K562 (cell line): ENCODE measurements around the gene LZTR1. TPM values are rescaled to one million over a fixed set of nuclear protein-coding genes. Genes with fewer than 3 reads are reported as not detected.
A peak's percentile ranks its signal among the peaks of the same experiment; 100 is the strongest.

ENCODE experiments used
- ARID1B ChIP-seq: fragments of 450-650 bp; IDR thresholded peaks from 2 replicates; pipeline ENCODE4 v1.6.1; 2016; ENCODE audit warnings: antibody characterized with exemption, mild to moderate bottlenecking, inconsistent platforms
- BCOR ChIP-seq: fragments of 450-650 bp; IDR thresholded peaks from 2 replicates; pipeline ENCODE4 v1.6.1; 2016
- CCAR2 ChIP-seq: fragments of 200-400 bp; formaldehyde crosslinking; IDR thresholded peaks from 2 replicates; pipeline ENCODE4 v1.6.1; 2017; ENCODE audit warnings: mild to moderate bottlenecking, low read depth, low read length
- DEAF1 ChIP-seq: fragments of 450-650 bp; formaldehyde crosslinking; IDR thresholded peaks from 2 replicates; pipeline ENCODE4 v1.4.0; 2020; ENCODE audit warnings: mild to moderate bottlenecking, moderate library complexity
- E2F6 ChIP-seq, 2 experiments: IDR thresholded peaks; 2 replicates each; pipeline ENCODE4 v1.6.1; 2011; ENCODE audit warnings: borderline replicate concordance in 1 of 2, control low read depth in 1 of 2, low read depth in 1 of 2, low read length in 1 of 2, mild to moderate bottlenecking in 1 of 2, mixed read lengths in 1 of 2, moderate library complexity in 1 of 2; ENCODE audit not compliant: insufficient read depth in 1 of 2, insufficient read length in 1 of 2, poor library complexity in 1 of 2, severe bottlenecking in 1 of 2; ENCODE audit errors: extremely low read depth in 1 of 2
- FOXP1 ChIP-seq: sonication (generic); formaldehyde crosslinking; IDR thresholded peaks from 2 replicates; pipeline ENCODE4 v1.8.0; 2022; ENCODE audit warnings: mild to moderate bottlenecking, missing genetic modification reagents
- GATAD2B ChIP-seq: fragments of 450-650 bp; IDR thresholded peaks from 2 replicates; pipeline ENCODE4 v1.6.1; 2017; ENCODE audit warnings: mild to moderate bottlenecking, borderline replicate concordance
- IRF1 ChIP-seq: sonication (generic); formaldehyde crosslinking; IDR thresholded peaks from 2 replicates; pipeline ENCODE4 v1.8.0; 2022; ENCODE audit warnings: missing genetic modification reagents, mild to moderate bottlenecking, borderline replicate concordance
- IRF9 ChIP-seq: fragments of 450-650 bp; IDR thresholded peaks from 2 replicates; pipeline ENCODE4 v1.6.1; 2016; ENCODE audit warnings: missing biosample characterization, missing genetic modification characterization
- NR3C1 ChIP-seq: sonication (generic); formaldehyde crosslinking; IDR thresholded peaks from 2 replicates; pipeline ENCODE4 v1.8.1; 2022; ENCODE audit warnings: missing genetic modification reagents
- POLR3G ChIP-seq: IDR thresholded peaks from 2 replicates; pipeline ENCODE4 v1.6.1; 2011; ENCODE audit not compliant: insufficient read length, insufficient replicate concordance; ENCODE audit errors: extremely low read depth
- RBM17 ChIP-seq: fragments of 200-400 bp; formaldehyde crosslinking; IDR thresholded peaks from 2 replicates; pipeline ENCODE4 v1.6.1; 2017; ENCODE audit warnings: low read depth, mild to moderate bottlenecking, low read length, borderline replicate concordance
- TBL1XR1 ChIP-seq, 2 experiments: IDR thresholded peaks; 2 replicates each; pipeline ENCODE4 v1.6.1; 2012; ENCODE audit warnings: improper control_type of control experiment in 2 of 2, low read length in 2 of 2, mild to moderate bottlenecking in 1 of 2
- TBP ChIP-seq: optimal IDR thresholded peaks from 2 replicates; pipeline ENCODE3; 2011; ENCODE audit warnings: low read depth, low read length, improper control_type of control experiment
- polyA plus RNA-seq, 8 experiments: library from polyadenylated mRNA; depleted of rRNA in 4 of 8; stranded (reverse) in 5 of 8; unstranded in 3 of 8; fragments of >200 nt; fragmentation: Nextera tagmentation in 2 of 8; fragmentation: Illumina TruSeq in 1 of 8; extraction: Ambion mirVana in 2 of 8; extraction: Trizol in 1 of 8; gene quantifications; 2 replicates each; pipeline versions ENCODE4 v1.2.1 to v1.2.3, GENCODE V29; 2011 to 2014; ENCODE audit warnings: inconsistent platforms in 1 of 8, missing spikeins in 1 of 8
- total RNA-seq, 7 experiments: library from RNA; depleted of rRNA in 6 of 7; stranded (reverse); fragments of >200 nt in 6 of 7; fragmentation: Illumina TruSeq in 2 of 7; extraction: Trizol in 2 of 7; gene quantifications; 2 replicates each; pipeline versions ENCODE4 v1.2.1 to v1.2.3, GENCODE V29; 2011 to 2021; ENCODE audit warnings: low replicate concordance in 1 of 7
- TF ChIP-seq, protein P1 (sequence below): fragments of 450-650 bp; formaldehyde crosslinking; IDR thresholded peaks from 2 replicates; pipeline ENCODE4 v1.4.0; 2022; ENCODE audit warnings: missing genetic modification characterization
- TF ChIP-seq, protein P2 (sequence below): fragments of 250-450 bp; sonication (Bioruptor Pico); IDR thresholded peaks from 2 replicates; pipeline ENCODE4 v1.4.0; 2020; ENCODE audit warnings: mild to moderate bottlenecking, moderate library complexity
- TF ChIP-seq, protein P3 (sequence below): IDR thresholded peaks from 2 replicates; pipeline ENCODE4 v1.6.1; 2016; ENCODE audit warnings: missing genetic modification characterization, missing compliant biosample characterization

The LZTR1 gene
- total and polyA plus RNA-seq, 9 of the 15 experiments (the other 6 are each of a cell fraction or from before 2014, with no cell fraction given): 2.2 to 135 (median 63.0) TPM

DNA sequence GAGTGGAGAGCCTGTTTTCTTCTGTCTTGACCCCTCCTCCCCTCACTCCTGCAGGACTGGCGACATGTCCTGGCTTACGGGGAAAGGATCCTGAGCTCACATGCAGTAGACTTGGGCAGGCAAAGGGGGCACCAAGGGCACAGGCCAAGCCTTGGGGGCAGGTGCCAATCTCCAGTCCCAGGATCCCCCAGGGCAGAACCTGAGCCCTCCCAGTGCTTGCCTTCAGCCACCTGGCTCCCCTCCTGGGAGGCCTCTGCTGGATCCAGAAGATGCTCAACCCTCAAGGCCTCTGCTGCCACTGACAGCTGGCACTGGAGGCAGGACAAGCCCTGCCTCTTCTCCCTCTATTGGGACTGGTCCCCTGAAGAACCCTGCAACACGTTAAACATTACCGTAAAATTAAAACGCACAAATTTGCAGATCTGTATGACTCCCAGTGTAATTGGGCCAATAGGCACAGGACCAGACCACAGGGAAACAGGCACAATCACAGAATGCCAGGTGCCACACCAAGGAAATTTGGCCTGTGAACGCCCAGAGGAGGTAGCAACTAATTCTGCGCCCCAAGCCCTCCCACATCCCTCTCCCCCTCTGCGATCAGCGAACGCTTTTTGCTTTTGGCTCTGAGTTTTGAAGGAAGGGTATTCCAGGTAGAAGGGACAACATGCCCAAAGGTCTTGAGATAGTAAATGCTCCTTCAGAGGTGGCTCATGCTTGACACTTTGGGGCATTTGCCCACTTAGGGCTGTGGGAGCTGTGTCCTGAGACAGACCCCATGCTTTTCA, 967 bp upstream of the LZTR1 start (continued):
- TF ChIP-seq, protein P1, sequence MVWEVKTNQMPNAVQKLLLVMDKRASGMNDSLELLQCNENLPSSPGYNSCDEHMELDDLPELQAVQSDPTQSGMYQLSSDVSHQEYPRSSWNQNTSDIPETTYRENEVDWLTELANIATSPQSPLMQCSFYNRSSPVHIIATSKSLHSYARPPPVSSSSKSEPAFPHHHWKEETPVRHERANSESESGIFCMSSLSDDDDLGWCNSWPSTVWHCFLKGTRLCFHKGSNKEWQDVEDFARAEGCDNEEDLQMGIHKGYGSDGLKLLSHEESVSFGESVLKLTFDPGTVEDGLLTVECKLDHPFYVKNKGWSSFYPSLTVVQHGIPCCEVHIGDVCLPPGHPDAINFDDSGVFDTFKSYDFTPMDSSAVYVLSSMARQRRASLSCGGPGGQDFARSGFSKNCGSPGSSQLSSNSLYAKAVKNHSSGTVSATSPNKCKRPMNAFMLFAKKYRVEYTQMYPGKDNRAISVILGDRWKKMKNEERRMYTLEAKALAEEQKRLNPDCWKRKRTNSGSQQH (CRISPR knock-in tag): no peak
- TF ChIP-seq BCOR: no peak
- no peak for TF ChIP-seq GATAD2B
- no peak for TF ChIP-seq TBL1XR1 (IDR thresholded peaks at IDR 0.05; ENCODE audit: low read length in 2 of 2)
- no peak for TF ChIP-seq CCAR2
- no peak for TF ChIP-seq RBM17
- no peak for TF ChIP-seq NR3C1 (CRISPR knock-in tag)
- TF ChIP-seq ARID1B: no peak
- TF ChIP-seq IRF9 (tag): no peak
- no peak for TF ChIP-seq FOXP1
- TF ChIP-seq, protein P2, sequence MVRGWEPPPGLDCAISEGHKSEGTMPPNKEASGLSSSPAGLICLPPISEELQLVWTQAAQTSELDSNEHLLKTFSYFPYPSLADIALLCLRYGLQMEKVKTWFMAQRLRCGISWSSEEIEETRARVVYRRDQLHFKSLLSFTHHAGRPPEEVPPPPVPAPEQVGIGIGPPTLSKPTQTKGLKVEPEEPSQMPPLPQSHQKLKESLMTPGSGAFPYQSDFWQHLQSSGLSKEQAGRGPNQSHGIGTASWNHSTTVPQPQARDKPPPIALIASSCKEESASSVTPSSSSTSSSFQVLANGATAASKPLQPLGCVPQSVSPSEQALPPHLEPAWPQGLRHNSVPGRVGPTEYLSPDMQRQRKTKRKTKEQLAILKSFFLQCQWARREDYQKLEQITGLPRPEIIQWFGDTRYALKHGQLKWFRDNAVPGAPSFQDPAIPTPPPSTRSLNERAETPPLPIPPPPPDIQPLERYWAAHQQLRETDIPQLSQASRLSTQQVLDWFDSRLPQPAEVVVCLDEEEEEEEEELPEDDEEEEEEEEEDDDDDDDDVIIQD (CRISPR knock-in tag): 0 out of 2 replicates have a peak, but pooled peaks have one; percentile 19
- TF ChIP-seq, protein P3, sequence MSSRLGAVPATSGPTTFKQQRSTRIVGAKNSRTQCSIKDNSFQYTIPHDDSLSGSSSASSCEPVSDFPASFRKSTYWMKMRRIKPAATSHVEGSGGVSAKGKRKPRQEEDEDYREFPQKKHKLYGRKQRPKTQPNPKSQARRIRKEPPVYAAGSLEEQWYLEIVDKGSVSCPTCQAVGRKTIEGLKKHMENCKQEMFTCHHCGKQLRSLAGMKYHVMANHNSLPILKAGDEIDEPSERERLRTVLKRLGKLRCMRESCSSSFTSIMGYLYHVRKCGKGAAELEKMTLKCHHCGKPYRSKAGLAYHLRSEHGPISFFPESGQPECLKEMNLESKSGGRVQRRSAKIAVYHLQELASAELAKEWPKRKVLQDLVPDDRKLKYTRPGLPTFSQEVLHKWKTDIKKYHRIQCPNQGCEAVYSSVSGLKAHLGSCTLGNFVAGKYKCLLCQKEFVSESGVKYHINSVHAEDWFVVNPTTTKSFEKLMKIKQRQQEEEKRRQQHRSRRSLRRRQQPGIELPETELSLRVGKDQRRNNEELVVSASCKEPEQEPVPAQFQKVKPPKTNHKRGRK (tag): no peak
- TF ChIP-seq E2F6 (IDR thresholded peaks at IDR 0.05; ENCODE audit: borderline replicate concordance in 1 of 2, extremely low read depth in 1 of 2, insufficient read depth in 1 of 2, insufficient read length in 1 of 2, low read depth in 1 of 2, low read length in 1 of 2, poor library complexity in 1 of 2, severe bottlenecking in 1 of 2): no peak
- TF ChIP-seq TBP: no peak
- no peak for TF ChIP-seq DEAF1
- no peak for TF ChIP-seq IRF1 (CRISPR knock-in tag)
- TF ChIP-seq POLR3G: no peak
